A549 (cell line): ENCODE measurements around the gene CORO2B. TPM values are rescaled to one million over a fixed set of nuclear protein-coding genes. Genes with fewer than 3 reads are reported as not detected.
A peak's percentile ranks its signal among the peaks of the same experiment; 100 is the strongest.

Experiments
- ATAC-seq, 2 experiments: fragments of 200-7000 bp in 1 of 2; fragments of >200 bp in 1 of 2; cut with Nextera tagmentation in 1 of 2; cut with Tn5 transposase in 1 of 2; 3 replicates each; pipeline versions ENCODE4 v1.8.0 to v1.9.1; 2018 to 2020; ENCODE audit warnings: mild to moderate bottlenecking in 1 of 2, moderate library complexity in 1 of 2
- CTCF ChIA-PET: fragments of 300-600 bp; sonication (Branson Sonifier 250); formaldehyde crosslinking; extraction: SDS; loops from one replicate; lab custom pipeline; 2021; ENCODE audit warnings: antibody characterized with exemption, inconsistent platforms; lab: Yijun Ruan, JAX
- POLR2A ChIA-PET: fragments of 350-600 bp; formaldehyde crosslinking; extraction: SDS; loops from one replicate; lab custom pipeline; 2021; ENCODE audit warnings: antibody characterized with exemption, inconsistent platforms; lab: Yijun Ruan, JAX
- DNase-seq, 2 experiments: peaks; one replicate each; pipeline versions ENCODE4 v3.0.0 to v3.0.0-alpha.2; 2011 to 2016; ENCODE audit warnings: low read depth in 1 of 2, low spot score in 1 of 2
- FAIRE-seq: peaks from 2 replicates; lab custom pipeline; 2011; peaks lifted over from hg19 to GRCh38; lab: Jason Lieb, UNC
- H3K27ac ChIP-seq, 2 experiments: fragments of >200 bp; sonication (Bioruptor Twin); formaldehyde crosslinking; 3 replicates each; pipeline ENCODE4 v1.5.1; 2016 to 2017
- H3K4me1 ChIP-seq: fragments of >200 bp; sonication (Bioruptor Twin); formaldehyde crosslinking; 3 replicates; pipeline ENCODE4 v1.6.1; 2016
- H3K4me2 ChIP-seq: fragments of >200 bp; sonication (Bioruptor Twin); formaldehyde crosslinking; 3 replicates; pipeline ENCODE4 v1.6.1; 2016
- H3K4me3 ChIP-seq: fragments of >200 bp; sonication (Bioruptor Twin); formaldehyde crosslinking; 3 replicates; pipeline ENCODE4 v1.5.1; 2016
- H3K9me3 ChIP-seq: fragments of >200 bp; sonication (Bioruptor Twin); formaldehyde crosslinking; 3 replicates; pipeline ENCODE4 v1.6.1; 2016
- BCL3 ChIP-seq: fragments of >200 bp; sonication (Bioruptor Twin); formaldehyde crosslinking; IDR thresholded peaks from 3 replicates; pipeline ENCODE4 v1.6.1; 2016
- BHLHE40 ChIP-seq: IDR thresholded peaks from 2 replicates; pipeline ENCODE4 v1.6.1; 2012; ENCODE audit warnings: low read depth, low read length, inconsistent platforms
- CHD4 ChIP-seq: fragments of 200-600 bp; sonication (generic); IDR thresholded peaks from 2 replicates; pipeline ENCODE4 v1.6.1; 2016; ENCODE audit warnings: antibody characterized with exemption, mild to moderate bottlenecking, borderline replicate concordance
- E2F6 ChIP-seq: IDR thresholded peaks from 2 replicates; pipeline ENCODE4 v1.6.1; 2012; ENCODE audit warnings: low read depth, borderline replicate concordance
- EP300 ChIP-seq, 2 experiments: fragments of >200 bp; sonication (Bioruptor Twin); formaldehyde crosslinking; IDR thresholded peaks; 2 replicates in 1 of 2; 3 replicates in 1 of 2; pipeline ENCODE4 v1.6.1; 2016 to 2017
- FOSB ChIP-seq: fragments of 250-450 bp; sonication (Bioruptor Pico); IDR thresholded peaks from 2 replicates; pipeline ENCODE4 v1.5.0; 2020; ENCODE audit warnings: mild to moderate bottlenecking, moderate library complexity
- FOXS1 ChIP-seq: fragments of 250-450 bp; sonication (Bioruptor Pico); IDR thresholded peaks from 2 replicates; pipeline ENCODE4 v1.5.0; 2020; ENCODE audit warnings: mild to moderate bottlenecking, moderate library complexity
- HEYL ChIP-seq: fragments of 250-450 bp; sonication (Bioruptor Pico); IDR thresholded peaks from 2 replicates; pipeline ENCODE4 v1.8.0; 2021; ENCODE audit warnings: mild to moderate bottlenecking, moderate library complexity
- HOXB5 ChIP-seq: fragments of 250-450 bp; sonication (Bioruptor Pico); IDR thresholded peaks from 2 replicates; pipeline ENCODE4 v1.5.0; 2020; ENCODE audit warnings: mild to moderate bottlenecking, moderate library complexity
- MAFK ChIP-seq: fragments of 450-650 bp; IDR thresholded peaks from 2 replicates; pipeline ENCODE4 v1.6.1; 2014; ENCODE audit not compliant: partially characterized antibody
- MAX ChIP-seq: IDR thresholded peaks from 2 replicates; pipeline ENCODE4 v1.6.1; 2012
- NR3C1 ChIP-seq: fragments of >200 bp; sonication (Bioruptor Twin); formaldehyde crosslinking; IDR thresholded peaks from 3 replicates; pipeline ENCODE4 v1.6.1; 2017
- POLR2A ChIP-seq: IDR thresholded peaks from 2 replicates; pipeline ENCODE4 v1.6.1; 2012; ENCODE audit warnings: mild to moderate bottlenecking, low read length
- POLR2AphosphoS2 ChIP-seq: conservative IDR thresholded peaks from 2 replicates; pipeline ENCODE4 v1.6.1; 2012; ENCODE audit warnings: low read length, improper control_type of control experiment, inconsistent platforms
- RAD21 ChIP-seq, 2 experiments: fragments of >200 bp in 1 of 2; sonication (Bioruptor Twin) in 1 of 2; formaldehyde crosslinking in 1 of 2; IDR thresholded peaks in 1 of 2; conservative IDR thresholded peaks in 1 of 2; 2 replicates in 1 of 2; 3 replicates in 1 of 2; pipeline ENCODE4 v1.6.1; 2012 to 2018; ENCODE audit warnings: inconsistent platforms in 1 of 2
- RARB ChIP-seq: fragments of 250-450 bp; sonication (Bioruptor Pico); IDR thresholded peaks from 2 replicates; pipeline ENCODE4 v1.8.0; 2021; ENCODE audit warnings: mild to moderate bottlenecking, moderate library complexity
- RCOR1 ChIP-seq: fragments of 150-350 bp; IDR thresholded peaks from 2 replicates; pipeline ENCODE4 v1.6.1; 2014; ENCODE audit warnings: antibody characterized with exemption, low read length, low read depth
- RFX5 ChIP-seq: fragments of 450-650 bp; IDR thresholded peaks from 2 replicates; pipeline ENCODE4 v1.7.1; 2014; ENCODE audit warnings: antibody characterized with exemption, mild to moderate bottlenecking, moderate library complexity
- RNF2 ChIP-seq: fragments of 200-600 bp; sonication (generic); IDR thresholded peaks from 2 replicates; pipeline ENCODE4 v1.6.1; 2016; ENCODE audit warnings: low read depth, mild to moderate bottlenecking, antibody characterized with exemption, moderate library complexity, borderline replicate concordance
- SREBF2 ChIP-seq: fragments of 450-650 bp; IDR thresholded peaks from 2 replicates; pipeline ENCODE4 v1.6.1; 2014; ENCODE audit warnings: mild to moderate bottlenecking, moderate library complexity
- TP53 ChIP-seq: fragments of 250-450 bp; sonication (Bioruptor Pico); IDR thresholded peaks from 2 replicates; pipeline ENCODE4 v1.5.0; 2021; ENCODE audit warnings: mild to moderate bottlenecking, moderate library complexity
- ZC3H11A ChIP-seq: fragments of 450-650 bp; IDR thresholded peaks from 2 replicates; pipeline ENCODE4 v1.6.1; 2014; ENCODE audit warnings: antibody characterized with exemption, mild to moderate bottlenecking
- ZNF302 ChIP-seq: fragments of 250-450 bp; sonication (Bioruptor Pico); IDR thresholded peaks from 2 replicates; pipeline ENCODE4 v1.9.0; 2021; ENCODE audit warnings: inconsistent platforms, mild to moderate bottlenecking, moderate library complexity
- WGBS: methylation state at CpG from one replicate; pipeline ENCODE4 v1.1.6; 2017; ENCODE audit errors: missing lambda C conversion rate; 5-methylcytosine and 5-hydroxymethylcytosine counted together
- polyA plus RNA-seq, 4 experiments: library from polyadenylated mRNA; depleted of rRNA in 3 of 4; stranded (reverse); fragments of >200 nt; fragmentation: RNase III in 1 of 4; extraction: RNeasy Plus Mini Kit Qiagen cat#74134 plus additional on column Dnase treatment in 1 of 4; gene quantifications; 2 replicates in 3 of 4; 3 replicates in 1 of 4; pipeline ENCODE4 v1.2.3, GENCODE V29; 2011 to 2017
- TF ChIP-seq, protein P1 (sequence below): fragments of 150-350 bp; IDR thresholded peaks from 2 replicates; pipeline ENCODE4 v1.6.1; 2014; ENCODE audit warnings: low read depth, mild to moderate bottlenecking, low read length
- TF ChIP-seq, protein P2 (sequence below): fragments of 200-600 bp; sonication (generic); IDR thresholded peaks from 2 replicates; pipeline ENCODE4 v1.6.1; 2016; ENCODE audit warnings: antibody characterized with exemption, mild to moderate bottlenecking, moderate library complexity

Gene CORO2B
- polyA plus RNA-seq, 2 of the 4 experiments (the other 2 are of a cell fraction) = 2.0 to 2.3 TPM

- DNase-seq = no peak
- POLR2A ChIA-PET = no interaction called here
- WGBS = 87% methylated on average over 9 of the region's 9 CpGs
Measured at GRCh38 chr15:68726246-68726645, 147.5 kb downstream of the CORO2B start.

DNA sequence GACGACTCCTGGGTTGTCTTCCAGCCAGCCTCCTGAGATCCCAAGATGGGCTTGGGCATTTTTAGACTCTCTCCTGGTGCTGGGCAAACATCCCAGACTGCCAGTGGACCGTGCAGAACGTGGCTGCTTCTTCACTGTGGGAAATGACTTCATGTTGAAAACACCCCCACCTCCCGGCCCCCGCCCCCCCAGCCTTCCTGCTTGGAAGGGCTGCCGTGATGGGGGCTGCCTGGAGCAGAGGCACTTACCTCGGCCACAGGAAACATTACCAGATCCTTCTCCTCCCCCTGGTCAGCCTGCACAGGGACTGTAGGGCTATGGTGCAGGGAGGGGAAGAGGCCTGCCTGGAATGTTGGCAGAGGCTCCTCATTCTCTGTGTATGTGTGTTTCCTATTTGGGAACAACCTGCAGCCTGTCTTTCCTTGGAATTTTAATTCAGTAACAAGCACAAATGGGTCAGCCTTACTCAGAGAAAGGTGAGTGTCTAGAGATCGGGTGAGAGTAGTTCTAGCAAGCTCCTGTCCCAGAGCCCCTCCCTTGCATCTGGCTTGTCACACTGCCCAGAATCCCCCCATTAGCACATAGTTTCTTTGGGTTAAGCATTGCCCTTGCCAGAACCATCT is 151.1 kb downstream of the CORO2B start:
- FAIRE-seq (no peak), ATAC-seq (peak in 1 of 2 experiments; percentile 11; a peak in 2 of 6 replicates), DNase-seq (no peak)
- Histone ChIP-seq H3K27ac (no peak overlapping the region), H3K9me3 (no peaks in the 10 kb centered on the region), H3K4me1 (no peaks in the 10 kb centered on the region), H3K4me3 (no peak overlapping the region), H3K4me2 (no peak overlapping the region)
- TF ChIP-seq RFX5 (no peak), MAFK (no peak), HOXB5 (CRISPR knock-in tag) (no peak), E2F6 (no peak), ZC3H11A (no peak), RNF2 (no peak), BHLHE40 (no peak), POLR2AphosphoS2 (no peak), MAX (no peak), FOSB (CRISPR knock-in tag) (no peak), SREBF2 (no peak), RCOR1 (no peak)
- 10% methylated on average over 4 of the region's 8 CpGs for WGBS
- ChIA-PET CTCF (interaction anchor here (0.7 to 4.0 kb wide), 15 partner anchors 9 to 302 kb away, joined by 3 to 74 read pairs (median 4); no protein-coding TSS in a partner anchor), POLR2A (no interaction called here)

More at GRCh38 chr15:68726246-68726645, 147.5 kb downstream of the CORO2B start:
- FAIRE-seq (no peak), ATAC-seq (no peak)
- Histone ChIP-seq H3K4me1 (no peaks in the 10 kb centered on the region), H3K4me2 (no peak overlapping the region), H3K4me3 (no peak overlapping the region), H3K27ac (no peak overlapping the region), H3K9me3 (no peaks in the 10 kb centered on the region)
- TF ChIP-seq, protein P1, sequence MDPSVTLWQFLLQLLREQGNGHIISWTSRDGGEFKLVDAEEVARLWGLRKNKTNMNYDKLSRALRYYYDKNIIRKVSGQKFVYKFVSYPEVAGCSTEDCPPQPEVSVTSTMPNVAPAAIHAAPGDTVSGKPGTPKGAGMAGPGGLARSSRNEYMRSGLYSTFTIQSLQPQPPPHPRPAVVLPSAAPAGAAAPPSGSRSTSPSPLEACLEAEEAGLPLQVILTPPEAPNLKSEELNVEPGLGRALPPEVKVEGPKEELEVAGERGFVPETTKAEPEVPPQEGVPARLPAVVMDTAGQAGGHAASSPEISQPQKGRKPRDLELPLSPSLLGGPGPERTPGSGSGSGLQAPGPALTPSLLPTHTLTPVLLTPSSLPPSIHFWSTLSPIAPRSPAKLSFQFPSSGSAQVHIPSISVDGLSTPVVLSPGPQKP = no peak
- TF ChIP-seq TP53 (CRISPR knock-in tag) = no peak
- no peak for TF ChIP-seq POLR2A
- no peak for TF ChIP-seq ZNF302 (CRISPR knock-in tag)
- TF ChIP-seq FOXS1 (CRISPR knock-in tag) = no peak
- no peak for TF ChIP-seq CHD4
- CTCF ChIA-PET = interaction anchor here (0.7 to 4.0 kb wide), 11 partner anchors 10 to 473 kb away, joined by 3 to 39 read pairs (median 4); no protein-coding TSS in a partner anchor

DNA sequence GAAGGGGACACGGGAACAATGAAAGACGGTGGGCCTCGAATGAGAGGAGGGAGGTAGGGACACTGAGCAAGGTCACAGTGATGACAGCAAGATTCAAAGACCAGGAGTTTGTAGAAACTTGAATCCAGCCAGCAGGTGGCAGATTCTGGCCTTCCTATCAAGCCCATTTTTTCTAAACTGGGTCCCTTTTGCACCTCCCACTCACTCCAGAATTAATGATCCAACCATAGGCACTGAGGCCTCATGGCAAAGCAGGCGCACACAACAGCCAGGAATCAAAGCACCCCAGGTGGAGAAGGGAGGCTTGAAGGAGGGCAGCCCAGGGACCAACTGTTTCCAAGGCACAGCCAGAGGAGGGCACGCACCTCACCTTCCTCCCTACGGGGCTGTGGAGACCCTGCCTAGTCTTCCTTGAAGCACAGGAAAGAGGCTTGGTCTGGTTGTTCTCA is 151.7 kb downstream of the CORO2B start:
- ChIA-PET POLR2A (no interaction called here), CTCF (interaction anchor here (0.8 to 4.0 kb wide), 22 partner anchors 9 to 301 kb away, joined by 3 to 74 read pairs (median 4); no protein-coding TSS in a partner anchor)
- WGBS = 59% methylated on average over 6 of the region's 6 CpGs
- no peak overlapping the region for H3K4me2 ChIP-seq
- no peaks in the 10 kb centered on the region for H3K4me1 ChIP-seq
- peak; percentile 31 to 68 for DNase-seq
- no peak overlapping the region for H3K4me3 ChIP-seq
- no peak overlapping the region for H3K27ac ChIP-seq
- H3K9me3 ChIP-seq = no peaks in the 10 kb centered on the region
- ATAC-seq = peak; percentile 44 to 81; a peak in 3 of 6 replicates
- no peak for FAIRE-seq
- TF ChIP-seq HEYL (no peak), RNF2 (no peak), HOXB5 (CRISPR knock-in tag) (no peak), BCL3 (no peak), RAD21 (conservative IDR thresholded peaks at IDR 0.05 in 1 of 2, IDR thresholded peaks at IDR 0.05 in 1 of 2) (peak; percentile 80), FOSB (CRISPR knock-in tag) (no peak), MAX (no peak), RARB (CRISPR knock-in tag) (no peak), NR3C1 (no peak), BHLHE40 (no peak), EP300 (IDR thresholded peaks at IDR 0.05) (no peak), POLR2A (no peak)
- TF ChIP-seq, protein P2, sequence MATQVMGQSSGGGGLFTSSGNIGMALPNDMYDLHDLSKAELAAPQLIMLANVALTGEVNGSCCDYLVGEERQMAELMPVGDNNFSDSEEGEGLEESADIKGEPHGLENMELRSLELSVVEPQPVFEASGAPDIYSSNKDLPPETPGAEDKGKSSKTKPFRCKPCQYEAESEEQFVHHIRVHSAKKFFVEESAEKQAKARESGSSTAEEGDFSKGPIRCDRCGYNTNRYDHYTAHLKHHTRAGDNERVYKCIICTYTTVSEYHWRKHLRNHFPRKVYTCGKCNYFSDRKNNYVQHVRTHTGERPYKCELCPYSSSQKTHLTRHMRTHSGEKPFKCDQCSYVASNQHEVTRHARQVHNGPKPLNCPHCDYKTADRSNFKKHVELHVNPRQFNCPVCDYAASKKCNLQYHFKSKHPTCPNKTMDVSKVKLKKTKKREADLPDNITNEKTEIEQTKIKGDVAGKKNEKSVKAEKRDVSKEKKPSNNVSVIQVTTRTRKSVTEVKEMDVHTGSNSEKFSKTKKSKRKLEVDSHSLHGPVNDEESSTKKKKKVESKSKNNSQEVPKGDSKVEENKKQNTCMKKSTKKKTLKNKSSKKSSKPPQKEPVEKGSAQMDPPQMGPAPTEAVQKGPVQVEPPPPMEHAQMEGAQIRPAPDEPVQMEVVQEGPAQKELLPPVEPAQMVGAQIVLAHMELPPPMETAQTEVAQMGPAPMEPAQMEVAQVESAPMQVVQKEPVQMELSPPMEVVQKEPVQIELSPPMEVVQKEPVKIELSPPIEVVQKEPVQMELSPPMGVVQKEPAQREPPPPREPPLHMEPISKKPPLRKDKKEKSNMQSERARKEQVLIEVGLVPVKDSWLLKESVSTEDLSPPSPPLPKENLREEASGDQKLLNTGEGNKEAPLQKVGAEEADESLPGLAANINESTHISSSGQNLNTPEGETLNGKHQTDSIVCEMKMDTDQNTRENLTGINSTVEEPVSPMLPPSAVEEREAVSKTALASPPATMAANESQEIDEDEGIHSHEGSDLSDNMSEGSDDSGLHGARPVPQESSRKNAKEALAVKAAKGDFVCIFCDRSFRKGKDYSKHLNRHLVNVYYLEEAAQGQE = no peak
